B cell (primary cell): ENCODE measurements around the gene TJP3. TPM values are rescaled to one million over a fixed set of nuclear protein-coding genes. Genes with fewer than 3 reads are reported as not detected.

Source experiments
- ATAC-seq: fragments of 200-7000 bp; cut with Tn5 transposase; one replicate; pipeline ENCODE4 v1.10.0; 2021; ENCODE audit warnings: low read depth, mild to moderate bottlenecking, moderate number of reproducible peaks, moderate library complexity
- CTCF ChIA-PET: fragments of 350-600 bp; sonication (Branson Sonifier 250); formaldehyde crosslinking; loops from one replicate; lab custom pipeline; 2021; ENCODE audit warnings: antibody characterized with exemption, inconsistent platforms; lab: Charles Lee
- POLR2A ChIA-PET: fragments of 350-600 bp; sonication (Branson Sonifier 250); formaldehyde crosslinking; loops from one replicate; lab custom pipeline; 2021; ENCODE audit warnings: antibody characterized with exemption; lab: Charles Lee
- DNase-seq: peaks from one replicate; pipeline ENCODE4 v3.0.0; 2013
- H2AFZ ChIP-seq: 2 replicates; pipeline ENCODE4 v1.6.1; 2012; ENCODE audit warnings: mild to moderate bottlenecking, low read depth, low read length; ENCODE audit not compliant: insufficient read depth, poor library complexity, severe bottlenecking
- H3K27ac ChIP-seq, 2 donors: 1 replicate in 1 of 2; 2 replicates in 1 of 2; pipeline ENCODE4 v1.5.1; 2012 to 2013; ENCODE audit warnings: low read length in 2 of 2, mild to moderate bottlenecking in 2 of 2, moderate library complexity in 1 of 2
- H3K27me3 ChIP-seq, 4 experiments: fragments of 200-600 bp in 1 of 4; sonication (generic) in 1 of 4; replicated peaks in 1 of 4; 1 replicate in 2 of 4; 2 replicates in 2 of 4; pipeline versions ENCODE4 v1.6.1 to v1.7.0; 2013 to 2016; ENCODE audit warnings: low read length in 3 of 4, mild to moderate bottlenecking in 2 of 4, mixed read lengths in 1 of 4, moderate library complexity in 1 of 4; ENCODE audit not compliant: insufficient read depth in 4 of 4, control insufficient read depth in 3 of 4; ENCODE audit errors: control extremely low read depth in 1 of 4
- H3K36me3 ChIP-seq, 2 experiments: replicated peaks in 1 of 2; 1 replicate in 1 of 2; 2 replicates in 1 of 2; pipeline versions ENCODE4 v1.6.1 to v1.7.1; 2013; ENCODE audit warnings: low read length in 1 of 2; ENCODE audit not compliant: insufficient read depth in 2 of 2, control insufficient read depth in 1 of 2; ENCODE audit errors: control extremely low read depth in 1 of 2, extremely low read depth in 1 of 2
- H3K4me1 ChIP-seq, 2 donors: fragments of 200-600 bp in 1 of 2; sonication (generic) in 1 of 2; 1 replicate in 1 of 2; 2 replicates in 1 of 2; pipeline versions ENCODE4 v1.5.1 to v1.6.1; 2013 to 2017; ENCODE audit warnings: low read length in 2 of 2; ENCODE audit not compliant: control insufficient read depth in 2 of 2, insufficient read depth in 2 of 2
- H3K4me2 ChIP-seq: replicated peaks from 2 replicates; pipeline ENCODE3; 2012; ENCODE audit warnings: mild to moderate bottlenecking, low read depth, low read length; ENCODE audit not compliant: poor library complexity, severe bottlenecking
- H3K4me3 ChIP-seq, 5 experiments: fragments of 200-600 bp in 1 of 5; sonication (generic) in 1 of 5; 1 replicate in 3 of 5; 2 replicates in 2 of 5; pipeline versions ENCODE4 v1.5.1 to v1.7.0; 2011 to 2016; ENCODE audit warnings: low read length in 4 of 5, mild to moderate bottlenecking in 4 of 5, low read depth in 2 of 5, control low read depth in 1 of 5, moderate library complexity in 1 of 5; ENCODE audit not compliant: insufficient read depth in 1 of 5; ENCODE audit errors: control extremely low read depth in 1 of 5, extremely low read depth in 1 of 5
- H3K79me2 ChIP-seq: fragments of 200-600 bp; sonication (generic); one replicate; pipeline ENCODE4 v1.6.0; 2016; ENCODE audit warnings: low read length; ENCODE audit not compliant: control insufficient read depth, insufficient read depth
- H3K9ac ChIP-seq: fragments of 200-600 bp; sonication (generic); 2 replicates; pipeline ENCODE4 v1.6.1; 2017; ENCODE audit warnings: mild to moderate bottlenecking, low read length, moderate library complexity
- H3K9me3 ChIP-seq, 3 donors: one replicate each; pipeline versions ENCODE4 v1.6.1 to v1.7.1; 2013; ENCODE audit warnings: low read length in 2 of 3; ENCODE audit not compliant: control insufficient read depth in 2 of 3, insufficient read depth in 1 of 3; ENCODE audit errors: control extremely low read depth in 1 of 3
- H4K20me1 ChIP-seq: 2 replicates; pipeline ENCODE4 v1.6.0; 2012; ENCODE audit warnings: mild to moderate bottlenecking, low read length; ENCODE audit not compliant: insufficient read depth, control insufficient read depth, poor library complexity, severe bottlenecking
- H3K27ac Mint-ChIP-seq: one replicate; pipeline ENCODE4 v1.8.0; 2021; ENCODE audit warnings: mixed read lengths
- H3K27me3 Mint-ChIP-seq: one replicate; pipeline ENCODE4 v1.8.0; 2021; ENCODE audit warnings: mixed read lengths
- H3K4me1 Mint-ChIP-seq: one replicate; pipeline ENCODE4 v1.8.0; 2021; ENCODE audit warnings: mixed read lengths
- H3K4me3 Mint-ChIP-seq: one replicate; pipeline ENCODE4 v1.8.0; 2021; ENCODE audit warnings: mixed read lengths
- H3K9me3 Mint-ChIP-seq: one replicate; pipeline ENCODE4 v1.8.0; 2022; ENCODE audit warnings: mixed read lengths; ENCODE audit not compliant: insufficient read depth
- EZH2 ChIP-seq: IDR thresholded peaks from 2 replicates; pipeline ENCODE4 v1.6.1; 2012; ENCODE audit warnings: borderline replicate concordance, low read depth, mild to moderate bottlenecking, moderate library complexity, low read length; ENCODE audit not compliant: insufficient read depth, poor library complexity, severe bottlenecking
- WGBS: methylation state at CpG from one replicate; pipeline ENCODE4 v1.1.5; 2013; ENCODE audit warnings: missing lambda C conversion rate; ENCODE audit not compliant: insufficient coverage; 5-methylcytosine and 5-hydroxymethylcytosine counted together
- intact Hi-C: fragments of 100-400 bp; cut with micrococcal nuclease; formaldehyde crosslinking; loops from one replicate; pipeline ENCODE4 v1.10.0; 2022
- polyA plus RNA-seq: library from polyadenylated mRNA; depleted of rRNA; stranded (reverse); fragments of >200 nt; gene quantifications from 2 replicates; pipeline ENCODE4 v1.2.3, GENCODE V29; 2012
- total RNA-seq, 2 donors: library from RNA; stranded (reverse); fragments of 120-200 nt in 1 of 2; gene quantifications; 1 replicate in 1 of 2; 2 replicates in 1 of 2; pipeline versions ENCODE4 v1.2.3 to v1.2.4, GENCODE V29; 2013 to 2022
- TF ChIP-seq, protein P1 (sequence below): fragments of 200-600 bp; IDR thresholded peaks from one replicate; pipeline ENCODE4 v1.8.0; 2022; ENCODE audit warnings: antibody characterized with exemption, mild to moderate bottlenecking

TJP3 gene
- total and polyA plus RNA-seq, 2 donors (not counting 1 experiment from before 2014, with no cell fraction given), result 2.1 to 2.9 TPM

DNA sequence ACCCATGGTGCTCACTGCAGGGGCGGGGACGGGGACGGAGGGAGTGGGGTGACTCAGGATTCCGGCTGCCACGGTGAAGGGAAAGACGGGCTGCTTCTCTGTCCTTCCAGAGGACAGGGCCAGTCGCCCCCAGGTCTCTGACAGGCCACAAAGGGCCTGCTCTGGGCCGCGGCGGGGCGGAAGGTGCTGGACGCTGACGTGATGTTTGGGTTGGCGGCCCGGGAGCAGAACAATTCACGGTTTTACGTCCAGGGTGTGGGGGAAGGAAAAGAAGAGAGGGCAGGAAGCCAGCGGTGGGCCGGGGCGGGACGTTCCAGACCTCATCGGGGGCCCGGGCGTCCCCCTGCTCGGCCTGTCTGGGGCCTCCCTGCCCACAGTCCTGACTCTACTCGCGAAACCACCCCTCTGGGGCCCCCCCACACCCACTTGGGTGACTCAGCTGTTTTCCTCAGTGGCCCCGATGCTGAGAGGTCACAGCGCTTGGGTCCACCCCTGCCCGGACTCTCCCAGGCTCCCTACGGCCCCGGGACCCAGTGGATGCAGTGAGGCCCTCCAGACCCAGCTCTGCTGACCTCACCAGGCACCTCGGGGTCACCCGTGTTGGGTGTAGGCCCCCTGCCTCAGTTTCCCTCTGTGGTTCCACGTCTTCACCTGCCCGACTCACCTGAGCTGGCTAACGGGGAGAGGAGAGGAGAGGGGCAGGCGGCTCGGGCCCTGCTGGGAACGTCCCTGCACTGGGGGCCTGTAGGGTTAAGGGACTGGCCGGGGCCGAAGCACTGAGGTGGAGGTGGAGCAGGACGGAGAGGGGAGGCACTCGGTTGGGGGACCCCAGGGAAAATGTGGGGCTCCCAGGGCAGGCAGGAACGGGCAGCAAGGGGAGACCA, 37.1 kb upstream of the TJP3 start:
- Histone ChIP-seq H3K4me2 (peak overlapping the region; percentile 69), H3K79me2 (peaks cover 54% of the 10 kb centered on the region), H3K9ac (peak overlapping the region; percentile 28), H3K9me3 (peaks cover 0 to 3% (median 0%) of the 10 kb centered on the region in 3 donors), H3K27ac (no peak overlapping the region), H3K36me3 (peaks cover 0 to 4% of the 10 kb centered on the region in 2 experiments), H4K20me1 (peaks cover 90% of the 10 kb centered on the region), H3K27me3 (peaks cover 0 to 19% (median 5%) of the 10 kb centered on the region in 4 experiments), H3K4me1 (peaks cover 21 to 24% of the 10 kb centered on the region in 2 donors), H3K4me3 (no peak overlapping the region), H2AFZ (no peak overlapping the region)
- peaks cover 40% of the 10 kb centered on the region for H3K4me1 Mint-ChIP-seq
- H3K9me3 Mint-ChIP-seq, result no peaks in the 10 kb centered on the region
- peak; percentile 32 for ATAC-seq
- POLR2A ChIA-PET, result interaction anchor here (1.4 kb wide), 1 partner anchor 18 kb away, joined by 3 read pairs; no protein-coding TSS in a partner anchor
- no peak overlapping the region for H3K27ac Mint-ChIP-seq
- 12% methylated on average over 39 of the region's 45 CpGs for WGBS
- peak overlapping the region; percentile 75 for H3K4me3 Mint-ChIP-seq
- DNase-seq, result no peak
- no peaks in the 10 kb centered on the region for H3K27me3 Mint-ChIP-seq
- no peak for TF ChIP-seq EZH2
- TF ChIP-seq, protein P1, sequence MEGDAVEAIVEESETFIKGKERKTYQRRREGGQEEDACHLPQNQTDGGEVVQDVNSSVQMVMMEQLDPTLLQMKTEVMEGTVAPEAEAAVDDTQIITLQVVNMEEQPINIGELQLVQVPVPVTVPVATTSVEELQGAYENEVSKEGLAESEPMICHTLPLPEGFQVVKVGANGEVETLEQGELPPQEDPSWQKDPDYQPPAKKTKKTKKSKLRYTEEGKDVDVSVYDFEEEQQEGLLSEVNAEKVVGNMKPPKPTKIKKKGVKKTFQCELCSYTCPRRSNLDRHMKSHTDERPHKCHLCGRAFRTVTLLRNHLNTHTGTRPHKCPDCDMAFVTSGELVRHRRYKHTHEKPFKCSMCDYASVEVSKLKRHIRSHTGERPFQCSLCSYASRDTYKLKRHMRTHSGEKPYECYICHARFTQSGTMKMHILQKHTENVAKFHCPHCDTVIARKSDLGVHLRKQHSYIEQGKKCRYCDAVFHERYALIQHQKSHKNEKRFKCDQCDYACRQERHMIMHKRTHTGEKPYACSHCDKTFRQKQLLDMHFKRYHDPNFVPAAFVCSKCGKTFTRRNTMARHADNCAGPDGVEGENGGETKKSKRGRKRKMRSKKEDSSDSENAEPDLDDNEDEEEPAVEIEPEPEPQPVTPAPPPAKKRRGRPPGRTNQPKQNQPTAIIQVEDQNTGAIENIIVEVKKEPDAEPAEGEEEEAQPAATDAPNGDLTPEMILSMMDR, result no peak
- intact Hi-C loops, result loop anchor here (2.0 kb wide), 1 partner anchor 14 kb away; no protein-coding TSS in a partner anchor
- CTCF ChIA-PET, result no interaction called here
